ENCODE data around the gene BAAT. TPM values are rescaled to one million over a fixed set of nuclear protein-coding genes. Genes with fewer than 3 reads are reported as not detected.

BAAT gene
- total RNA-seq, 1 experiment from 2014 or later, result 0.25 TPM

GRCh38 chr9:101359679-101360078, 25.1 kb downstream of the BAAT start:
- ChIA-PET CTCF (no interaction called here), POLR2A (no interaction called here), RAD21 (ENCODE audit: low non-redundant PET in 1 of 2, low total read pairs in 2 of 2, uncharacterized antibody in 2 of 2, unreplicated experiment in 2 of 2) (no interaction called here)
- Histone ChIP-seq H3K36me3 (ENCODE audit: control insufficient read depth in 1 of 2, insufficient read depth in 2 of 2, low read length in 2 of 2) (no peaks in the 10 kb centered on the region), H4K20me1 (ENCODE audit: insufficient read depth) (no peaks in the 10 kb centered on the region), H3K9me2 (ENCODE audit: insufficient read depth) (no peaks in the 10 kb centered on the region), H3K9me3 (ENCODE audit: control insufficient read depth in 1 of 2, insufficient read depth in 1 of 2, low read depth in 1 of 2, low read length in 2 of 2) (no peaks in the 10 kb centered on the region), H3K4me1 (ENCODE audit: control insufficient read depth in 1 of 2, insufficient read depth in 2 of 2, low read length in 2 of 2) (0 out of 4 replicates have a peak, but pooled peaks cover 0 to 2% of the 10 kb centered on the region in 2 experiments), H3K9ac (ENCODE audit: low read length) (no peak overlapping the region), H3K79me2 (ENCODE audit: insufficient read depth, low read length) (no peaks in the 10 kb centered on the region), H3K4me3 (replicated peaks in 1 of 2; ENCODE audit: low read depth in 1 of 2, low read length in 2 of 2) (no peak overlapping the region), H3K4me2 (ENCODE audit: low read length) (no peak overlapping the region), H3K27ac (ENCODE audit: low read depth, low read length) (no peak overlapping the region), H3K27me3 (ENCODE audit: insufficient read depth, low read length) (no peaks in the 10 kb centered on the region), H2AFZ (ENCODE audit: low read depth, low read length, poor library complexity, severe bottlenecking) (no peak overlapping the region)
- no TSS peak for BruUV-seq (replicated peaks)
- no peak for DNase-seq (ENCODE audit: low read depth, low spot score)
- intact Hi-C loops (cut with micrococcal nuclease), result no loop called here
- no peak for ATAC-seq
- no peak for TF ChIP-seq CBX3 (IDR thresholded peaks at IDR 0.05; ENCODE audit: low read depth)
- TF ChIP-seq SP1 (IDR thresholded peaks at IDR 0.05; ENCODE audit: low read depth), result no peak
- TF ChIP-seq POLR2A (IDR thresholded peaks at IDR 0.05; ENCODE audit: borderline replicate concordance, extremely low read depth, insufficient read depth, insufficient read length), result no peak
- TF ChIP-seq EZH2 (IDR thresholded peaks at IDR 0.05), result no peak
- no peak for TF ChIP-seq SIN3A (IDR thresholded peaks at IDR 0.05; ENCODE audit: low read depth)
- no peak for TF ChIP-seq ZBTB33 (IDR thresholded peaks at IDR 0.05; ENCODE audit: extremely low read depth, insufficient replicate concordance, low read length)
- no peak for TF ChIP-seq ELF1 (IDR thresholded peaks at IDR 0.05; ENCODE audit: borderline replicate concordance, low read depth)
- no peak for TF ChIP-seq TCF7L2 (IDR thresholded peaks at IDR 0.05; ENCODE audit: borderline replicate concordance, extremely low read depth, insufficient read depth, insufficient read length)
- TF ChIP-seq POLR2AphosphoS5 (IDR thresholded peaks at IDR 0.05; ENCODE audit: low read depth, low read length), result no peak
- no peak for TF ChIP-seq CEBPB (IDR thresholded peaks at IDR 0.05; ENCODE audit: low read depth)
- no peak for TF ChIP-seq SRF (IDR thresholded peaks at IDR 0.05; ENCODE audit: low read depth)
- no peak for TF ChIP-seq REST (IDR thresholded peaks at IDR 0.05; ENCODE audit: low read depth)
